HG03108 (cell line): Measurements from ENCODE around the gene ARHGEF37.
"Not testable (repeated sequence)": the region's sequence is repeated elsewhere in the genome, so short reads cannot be mapped to it uniquely, and the experiment has no call there.

ENCODE experiments used
- ATAC-seq: cut with Tn5 transposase; IDR thresholded peaks from one replicate; pipeline ENCODE4 v1.9.1; 2021; ENCODE audit warnings: moderate library complexity; ENCODE audit not compliant: unreplicated experiment

Gene ARHGEF37

GRCh38 chr5:149564542-149565140 lies 16.7 kb upstream of the ARHGEF37 start:
- ATAC-seq, result peak; percentile 59

GRCh38 chr5:149567226-149567625 lies 14.1 kb upstream of the ARHGEF37 start:
- no peak for ATAC-seq

- ATAC-seq, result no peak
These were observed 9.1 kb upstream of the ARHGEF37 start for GRCh38 chr5:149572170-149572569.

- ATAC-seq, result no peak
These were observed 8.6 kb upstream of the ARHGEF37 start for GRCh38 chr5:149572576-149573231.

GRCh38 chr5:149575131-149575530 lies 6.2 kb upstream of the ARHGEF37 start:
- no peak for ATAC-seq

- ATAC-seq, result no peak
These were observed 5.3 kb upstream of the ARHGEF37 start for GRCh38 chr5:149576021-149576420.

- no peak for ATAC-seq
These were observed 2.4 kb upstream of the ARHGEF37 start for GRCh38 chr5:149578896-149579295.

- no peak for ATAC-seq
These were observed 498 bp upstream of the ARHGEF37 start for GRCh38 chr5:149580808-149581191.

GRCh38 chr5:149581931-149582768 lies 852 bp downstream of the ARHGEF37 start:
- no peak for ATAC-seq

GRCh38 chr5:149583394-149583793 lies 2.1 kb downstream of the ARHGEF37 start:
- ATAC-seq, result no peak

GRCh38 chr5:149584121-149584520 lies 2.8 kb downstream of the ARHGEF37 start:
- ATAC-seq, result no peak

- no peak for ATAC-seq
These were observed 4.6 kb downstream of the ARHGEF37 start for GRCh38 chr5:149585910-149586309.

- ATAC-seq, result no peak
These were observed 5.5 kb downstream of the ARHGEF37 start for GRCh38 chr5:149586708-149587318.

- no peak for ATAC-seq
These were observed 7.6 kb downstream of the ARHGEF37 start for GRCh38 chr5:149588936-149589335.

- no peak for ATAC-seq
These were observed 12.1 kb downstream of the ARHGEF37 start for GRCh38 chr5:149593370-149593769.

- ATAC-seq, result no peak
These were observed 13.1 kb downstream of the ARHGEF37 start for GRCh38 chr5:149594206-149594895.

GRCh38 chr5:149595105-149595504 lies 13.8 kb downstream of the ARHGEF37 start:
- ATAC-seq, result not testable (repeated sequence)

GRCh38 chr5:149596712-149597111 lies 15.4 kb downstream of the ARHGEF37 start:
- ATAC-seq, result no peak

- ATAC-seq, result no peak
These were observed 16.3 kb downstream of the ARHGEF37 start for GRCh38 chr5:149597618-149598017.

- ATAC-seq, result not testable (repeated sequence)
These were observed 16.9 kb downstream of the ARHGEF37 start for GRCh38 chr5:149598234-149598633.

GRCh38 chr5:149598966-149599365 lies 17.7 kb downstream of the ARHGEF37 start:
- ATAC-seq, result no peak
